ENCODE measurements around the gene CHRNA10. TPM values are rescaled to one million over a fixed set of nuclear protein-coding genes. Genes with fewer than 3 reads are reported as not detected.

Gene CHRNA10
- total RNA-seq, 4 donors from 2014 or later, result 0.38 to 1.1 (median 1.1) TPM; not detected in 1

- H3K36me3 ChIP-seq, result peaks cover 26 to 100% (median 40%) of the 10 kb centered on the region in 3 donors
- intact Hi-C loops (cut with DNase I), result no loop called here
- no peaks in the 10 kb centered on the region for H3K9me3 ChIP-seq
- WGBS, 2 donors, result 75 to 100% methylated on average over 1 of the region's 1 CpG
- no peaks in the 10 kb centered on the region for H3K4me1 ChIP-seq
- H3K4me3 ChIP-seq, result no peak overlapping the region
- TF ChIP-seq CTCF (IDR thresholded peaks at IDR 0.05) (no peak), POLR2A (IDR thresholded peaks at IDR 0.05) (no peak)
- H3K27ac ChIP-seq, result no peak overlapping the region
- DNase-seq, result no peak
- no peaks in the 10 kb centered on the region for H3K27me3 ChIP-seq
Measured at GRCh38 chr11:3674189-3674588, 3.0 kb upstream of the CHRNA10 start.

GRCh38 chr11:3669742-3670183, 1.4 kb downstream of the CHRNA10 start:
- peaks cover 5 to 100% (median 22%) of the 10 kb centered on the region in 3 donors for H3K36me3 ChIP-seq
- 97 to 100% methylated on average over 5 of the region's 5 CpGs for WGBS, 2 donors
- H3K9me3 ChIP-seq, result no peaks in the 10 kb centered on the region
- no peak overlapping the region for H3K4me3 ChIP-seq
- no peak for TF ChIP-seq POLR2A (IDR thresholded peaks at IDR 0.05)
- TF ChIP-seq CTCF (IDR thresholded peaks at IDR 0.05), result no peak
- H3K27me3 ChIP-seq, result no peaks in the 10 kb centered on the region
- intact Hi-C loops (cut with DNase I), result no loop called here
- no peak for DNase-seq
- H3K4me1 ChIP-seq, result no peaks in the 10 kb centered on the region
- no peak overlapping the region for H3K27ac ChIP-seq

- peaks cover 5 to 100% (median 19%) of the 10 kb centered on the region in 3 donors for H3K36me3 ChIP-seq
- intact Hi-C loops (cut with DNase I), result no loop called here
- no peaks in the 10 kb centered on the region for H3K9me3 ChIP-seq
- TF ChIP-seq POLR2A (IDR thresholded peaks at IDR 0.05) (no peak), CTCF (IDR thresholded peaks at IDR 0.05) (no peak)
- no peaks in the 10 kb centered on the region for H3K27me3 ChIP-seq
- H3K4me1 ChIP-seq, result no peaks in the 10 kb centered on the region
- WGBS, 2 donors, result 88 to 92% methylated on average over 7 of the region's 7 CpGs
- no peak overlapping the region for H3K4me3 ChIP-seq
- DNase-seq, result no peak
- no peak overlapping the region for H3K27ac ChIP-seq
Measured at GRCh38 chr11:3669128-3669527, 2.1 kb downstream of the CHRNA10 start.

GRCh38 chr11:3667149-3668035, 3.8 kb downstream of the CHRNA10 start:
- H3K36me3 ChIP-seq, result peaks cover 5 to 88% (median 10%) of the 10 kb centered on the region in 3 donors
- no peaks in the 10 kb centered on the region for H3K27me3 ChIP-seq
- no peaks in the 10 kb centered on the region for H3K4me1 ChIP-seq
- H3K9me3 ChIP-seq, result no peaks in the 10 kb centered on the region
- no peak for TF ChIP-seq POLR2A (IDR thresholded peaks at IDR 0.05)
- no peak for TF ChIP-seq CTCF (IDR thresholded peaks at IDR 0.05)
- intact Hi-C loops (cut with DNase I), result no loop called here
- H3K4me3 ChIP-seq, result no peak overlapping the region
- whole genome bisulfite sequencing, 2 donors, result 93 to 100% methylated on average over 7 to 44 of the region's 89 CpGs
- DNase-seq, result no peak
- H3K27ac ChIP-seq, result no peak overlapping the region

GRCh38 chr11:3666023-3666530, 5.1 kb downstream of the CHRNA10 start:
- Histone ChIP-seq H3K27ac (no peak overlapping the region), H3K4me3 (no peak overlapping the region), H3K9me3 (no peaks in the 10 kb centered on the region), H3K4me1 (no peaks in the 10 kb centered on the region), H3K36me3 (peaks cover 0 to 75% (median 10%) of the 10 kb centered on the region in 3 donors), H3K27me3 (no peaks in the 10 kb centered on the region)
- intact Hi-C loops (cut with DNase I), result no loop called here
- no peak for DNase-seq
- TF ChIP-seq POLR2A (IDR thresholded peaks at IDR 0.05), result no peak
- TF ChIP-seq CTCF (IDR thresholded peaks at IDR 0.05), result no peak
- 95% methylated on average over 4 to 8 of the region's 17 CpGs for WGBS, 2 donors

All from esophagus squamous epithelium (tissue), 5 donors.